Neural cell (in vitro differentiated cells): ENCODE measurements around the gene TTN. TPM values are rescaled to one million over a fixed set of nuclear protein-coding genes. Genes with fewer than 3 reads are reported as not detected.

ENCODE experiments used
- H2AFZ ChIP-seq: fragments of 200-600, 300-800 bp; sonication (generic), shearing (Covaris generic); 2 replicates; pipeline ENCODE4 v1.6.0; 2014; ENCODE audit warnings: low read depth, mild to moderate bottlenecking, antibody characterized with exemption, low read length, moderate library complexity
- H3F3A ChIP-seq: fragments of 200-600 bp; shearing (Covaris generic); 2 replicates; pipeline ENCODE4 v1.6.1; 2016; ENCODE audit warnings: mild to moderate bottlenecking, moderate library complexity, mixed read lengths, antibody characterized with exemption, low read length; ENCODE audit not compliant: insufficient read depth, poor library complexity, severe bottlenecking
- H3K27ac ChIP-seq: fragments of 200-600, 300-800 bp; sonication (generic), shearing (Covaris generic); 2 replicates; pipeline ENCODE4 v1.5.1; 2014; ENCODE audit warnings: mild to moderate bottlenecking, low read length, moderate library complexity
- H3K27me3 ChIP-seq: fragments of 300-800, 200-600 bp; sonication (generic), shearing (Covaris generic); 2 replicates; pipeline ENCODE4 v1.6.0; 2014; ENCODE audit warnings: mild to moderate bottlenecking, low read depth, low read length, moderate library complexity; ENCODE audit not compliant: insufficient read depth
- H3K36me3 ChIP-seq: fragments of 300-800, 200-600 bp; sonication (generic), shearing (Covaris generic); 2 replicates; pipeline ENCODE4 v1.5.1; 2014; ENCODE audit warnings: mild to moderate bottlenecking, antibody characterized with exemption, low read length, moderate library complexity; ENCODE audit not compliant: insufficient read depth
- H3K4me2 ChIP-seq: fragments of 300-800, 200-600 bp; sonication (generic), shearing (Covaris generic); 2 replicates; pipeline ENCODE4 v1.6.0; 2014; ENCODE audit warnings: mild to moderate bottlenecking, low read length
- H3K4me3 ChIP-seq: fragments of 300-800, 200-600 bp; sonication (generic), shearing (Covaris generic); 2 replicates; pipeline ENCODE4 v1.5.1; 2014; ENCODE audit warnings: mild to moderate bottlenecking, low read length, moderate library complexity
- H3K79me2 ChIP-seq: fragments of 200-600 bp; shearing (Covaris generic); replicated peaks from 2 replicates; pipeline ENCODE4 v1.6.0; 2014; ENCODE audit warnings: mild to moderate bottlenecking, low read length, moderate library complexity; ENCODE audit not compliant: insufficient read depth
- H3K9ac ChIP-seq: fragments of 300-800, 200-600 bp; sonication (generic), shearing (Covaris generic); 2 replicates; pipeline ENCODE4 v1.6.1; 2016; ENCODE audit warnings: mild to moderate bottlenecking, low read length, mixed read lengths
- H3K9me2 ChIP-seq: fragments of 200-600 bp; shearing (Covaris generic); 2 replicates; pipeline ENCODE4 v1.6.1; 2016; ENCODE audit warnings: mild to moderate bottlenecking, low read length, mixed read lengths; ENCODE audit not compliant: insufficient read depth
- H3K9me3 ChIP-seq: fragments of 200-600, 300-800 bp; sonication (generic), shearing (Covaris generic); 2 replicates; pipeline ENCODE4 v1.6.1; 2016; ENCODE audit warnings: mild to moderate bottlenecking, mixed run types, low read length, moderate library complexity, mixed read lengths
- H4K20me1 ChIP-seq: fragments of 200-600 bp; shearing (Covaris generic); 2 replicates; pipeline ENCODE4 v1.6.1; 2016; ENCODE audit warnings: mild to moderate bottlenecking, mixed run types; ENCODE audit not compliant: insufficient read depth
- EP300 ChIP-seq: fragments of 450-650 bp; conservative IDR thresholded peaks from 2 replicates; pipeline ENCODE4 v1.6.1; 2014; ENCODE audit warnings: antibody characterized with exemption, mild to moderate bottlenecking, moderate library complexity; ENCODE audit not compliant: poor library complexity, severe bottlenecking
- EZH2 ChIP-seq: fragments of 200-600, 300-800 bp; shearing (Covaris generic), sonication (generic); IDR thresholded peaks from 2 replicates; pipeline ENCODE4 v1.6.1; 2014; ENCODE audit warnings: antibody characterized with exemption, low read length, borderline replicate concordance, mild to moderate bottlenecking; ENCODE audit not compliant: insufficient read depth, poor library complexity, severe bottlenecking
- MXI1 ChIP-seq: fragments of 450-650 bp; conservative IDR thresholded peaks from 2 replicates; pipeline ENCODE4 v1.6.1; 2014; ENCODE audit warnings: antibody characterized with exemption, mild to moderate bottlenecking; ENCODE audit not compliant: poor library complexity, severe bottlenecking
- POLR2AphosphoS5 ChIP-seq: IDR thresholded peaks from 2 replicates; pipeline ENCODE4 v1.6.1; 2012
- RAD21 ChIP-seq: fragments of 450-650 bp; conservative IDR thresholded peaks from 2 replicates; pipeline ENCODE4 v1.6.1; 2014; ENCODE audit warnings: antibody characterized with exemption, mild to moderate bottlenecking, moderate library complexity
- SMC3 ChIP-seq: fragments of 450-650 bp; conservative IDR thresholded peaks from 2 replicates; pipeline ENCODE4 v1.6.1; 2014; ENCODE audit warnings: antibody characterized with exemption, mild to moderate bottlenecking, moderate library complexity; ENCODE audit not compliant: poor library complexity
- TAF1 ChIP-seq: IDR thresholded peaks from 2 replicates; pipeline ENCODE4 v1.6.1; 2012; ENCODE audit warnings: low read depth
- polyA plus RNA-seq: library from polyadenylated mRNA; depleted of rRNA; stranded (reverse); fragments of >200 nt; gene quantifications from 2 replicates; pipeline ENCODE4 v1.2.3, GENCODE V29; 2014
- TF ChIP-seq, protein P1 (sequence below): IDR thresholded peaks from 2 replicates; pipeline ENCODE4 v1.6.1; 2012; ENCODE audit warnings: borderline replicate concordance
- TF ChIP-seq, protein P2 (sequence below): fragments of 450-650 bp; IDR thresholded peaks from 2 replicates; pipeline ENCODE4 v1.5.1; 2014; ENCODE audit warnings: antibody characterized with exemption, mild to moderate bottlenecking, moderate library complexity; ENCODE audit not compliant: poor library complexity, severe bottlenecking

The TTN gene
- polyA plus RNA-seq, 1 donor from 2014 or later: 0.10 TPM

DNA sequence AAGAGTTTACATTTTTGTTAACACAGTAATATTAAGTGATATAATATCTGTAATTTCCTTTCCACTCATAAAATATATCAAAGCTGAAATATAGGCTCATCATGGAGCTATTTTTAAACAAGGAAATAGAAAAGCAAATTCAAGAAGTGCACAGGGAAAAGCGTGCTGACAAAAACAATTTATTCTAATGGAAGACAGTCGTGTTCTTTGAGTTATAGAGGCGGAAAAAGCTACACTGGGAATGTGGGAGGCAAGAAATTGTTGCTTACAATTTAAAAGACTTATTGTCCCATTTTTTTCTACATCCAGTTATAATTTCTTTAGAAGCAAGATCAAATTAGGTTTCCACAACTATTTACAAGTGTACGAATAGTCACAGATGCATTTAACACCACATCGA, 3.2 kb upstream of the TTN start:
- Histone ChIP-seq H3K27me3 (no peaks in the 10 kb centered on the region), H3K79me2 (no peaks in the 10 kb centered on the region), H3K27ac (no peak overlapping the region), H3K9me3 (no peaks in the 10 kb centered on the region), H4K20me1 (no peaks in the 10 kb centered on the region), H3K36me3 (no peaks in the 10 kb centered on the region), H3F3A (no peaks in the 10 kb centered on the region), H3K4me2 (no peak overlapping the region), H2AFZ (no peak overlapping the region), H3K9me2 (no peaks in the 10 kb centered on the region), H3K4me3 (no peak overlapping the region), H3K9ac (no peak overlapping the region)
- TF ChIP-seq EZH2 (no peak), TAF1 (no peak), MXI1 (no peak), SMC3 (no peak), POLR2AphosphoS5 (no peak), RAD21 (no peak), EP300 (no peak)
- TF ChIP-seq, protein P1, sequence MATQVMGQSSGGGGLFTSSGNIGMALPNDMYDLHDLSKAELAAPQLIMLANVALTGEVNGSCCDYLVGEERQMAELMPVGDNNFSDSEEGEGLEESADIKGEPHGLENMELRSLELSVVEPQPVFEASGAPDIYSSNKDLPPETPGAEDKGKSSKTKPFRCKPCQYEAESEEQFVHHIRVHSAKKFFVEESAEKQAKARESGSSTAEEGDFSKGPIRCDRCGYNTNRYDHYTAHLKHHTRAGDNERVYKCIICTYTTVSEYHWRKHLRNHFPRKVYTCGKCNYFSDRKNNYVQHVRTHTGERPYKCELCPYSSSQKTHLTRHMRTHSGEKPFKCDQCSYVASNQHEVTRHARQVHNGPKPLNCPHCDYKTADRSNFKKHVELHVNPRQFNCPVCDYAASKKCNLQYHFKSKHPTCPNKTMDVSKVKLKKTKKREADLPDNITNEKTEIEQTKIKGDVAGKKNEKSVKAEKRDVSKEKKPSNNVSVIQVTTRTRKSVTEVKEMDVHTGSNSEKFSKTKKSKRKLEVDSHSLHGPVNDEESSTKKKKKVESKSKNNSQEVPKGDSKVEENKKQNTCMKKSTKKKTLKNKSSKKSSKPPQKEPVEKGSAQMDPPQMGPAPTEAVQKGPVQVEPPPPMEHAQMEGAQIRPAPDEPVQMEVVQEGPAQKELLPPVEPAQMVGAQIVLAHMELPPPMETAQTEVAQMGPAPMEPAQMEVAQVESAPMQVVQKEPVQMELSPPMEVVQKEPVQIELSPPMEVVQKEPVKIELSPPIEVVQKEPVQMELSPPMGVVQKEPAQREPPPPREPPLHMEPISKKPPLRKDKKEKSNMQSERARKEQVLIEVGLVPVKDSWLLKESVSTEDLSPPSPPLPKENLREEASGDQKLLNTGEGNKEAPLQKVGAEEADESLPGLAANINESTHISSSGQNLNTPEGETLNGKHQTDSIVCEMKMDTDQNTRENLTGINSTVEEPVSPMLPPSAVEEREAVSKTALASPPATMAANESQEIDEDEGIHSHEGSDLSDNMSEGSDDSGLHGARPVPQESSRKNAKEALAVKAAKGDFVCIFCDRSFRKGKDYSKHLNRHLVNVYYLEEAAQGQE: no peak
- TF ChIP-seq, protein P2, sequence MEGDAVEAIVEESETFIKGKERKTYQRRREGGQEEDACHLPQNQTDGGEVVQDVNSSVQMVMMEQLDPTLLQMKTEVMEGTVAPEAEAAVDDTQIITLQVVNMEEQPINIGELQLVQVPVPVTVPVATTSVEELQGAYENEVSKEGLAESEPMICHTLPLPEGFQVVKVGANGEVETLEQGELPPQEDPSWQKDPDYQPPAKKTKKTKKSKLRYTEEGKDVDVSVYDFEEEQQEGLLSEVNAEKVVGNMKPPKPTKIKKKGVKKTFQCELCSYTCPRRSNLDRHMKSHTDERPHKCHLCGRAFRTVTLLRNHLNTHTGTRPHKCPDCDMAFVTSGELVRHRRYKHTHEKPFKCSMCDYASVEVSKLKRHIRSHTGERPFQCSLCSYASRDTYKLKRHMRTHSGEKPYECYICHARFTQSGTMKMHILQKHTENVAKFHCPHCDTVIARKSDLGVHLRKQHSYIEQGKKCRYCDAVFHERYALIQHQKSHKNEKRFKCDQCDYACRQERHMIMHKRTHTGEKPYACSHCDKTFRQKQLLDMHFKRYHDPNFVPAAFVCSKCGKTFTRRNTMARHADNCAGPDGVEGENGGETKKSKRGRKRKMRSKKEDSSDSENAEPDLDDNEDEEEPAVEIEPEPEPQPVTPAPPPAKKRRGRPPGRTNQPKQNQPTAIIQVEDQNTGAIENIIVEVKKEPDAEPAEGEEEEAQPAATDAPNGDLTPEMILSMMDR: no peak

DNA sequence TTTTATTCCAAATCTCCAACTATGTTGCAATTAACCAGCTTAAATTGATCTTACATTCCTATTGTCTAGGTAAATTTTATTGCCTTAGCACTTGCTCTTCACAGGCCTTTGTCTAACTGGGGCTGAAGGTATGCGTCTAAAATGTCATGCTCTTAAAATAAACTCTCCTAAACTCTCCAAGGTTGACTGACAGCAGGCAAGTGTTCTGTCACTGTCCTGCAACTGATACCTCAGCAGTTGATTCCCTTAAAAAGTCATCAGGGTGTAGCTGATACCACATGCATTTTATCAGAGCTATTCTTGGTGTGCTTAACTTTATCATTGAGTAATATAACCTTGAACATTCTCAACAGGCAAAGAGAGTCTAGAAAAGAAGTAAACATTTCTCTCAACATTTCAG, 680 bp downstream of the TTN start:
- TF ChIP-seq, protein P2: no peak
- no peak for TF ChIP-seq EP300
- TF ChIP-seq, protein P1: no peak
- TF ChIP-seq TAF1: no peak
- Histone ChIP-seq H3K9ac (no peak overlapping the region), H3K27ac (no peak overlapping the region), H2AFZ (no peak overlapping the region), H3K79me2 (no peaks in the 10 kb centered on the region), H3K9me2 (no peaks in the 10 kb centered on the region), H3K36me3 (no peaks in the 10 kb centered on the region), H3K9me3 (no peaks in the 10 kb centered on the region), H3K4me2 (no peak overlapping the region), H3F3A (no peaks in the 10 kb centered on the region), H3K27me3 (no peaks in the 10 kb centered on the region), H3K4me3 (no peak overlapping the region), H4K20me1 (no peaks in the 10 kb centered on the region)
